Activated CD4-positive, CD25-positive, alpha-beta regulatory T cell treated with anti-CD3 and anti-CD28 coated beads, Interleukin-2, amount 50 U/mL, for 24 hours (primary cell): Measurements from ENCODE around the gene KRTDAP.

Source experiments
- ATAC-seq, 2 donors: fragments of 150-1000 bp; cut with Tn5 transposase; one replicate each; pipeline ENCODE4 v1.10.0; 2021; ENCODE audit warnings: mild to moderate bottlenecking in 1 of 2, moderate library complexity in 1 of 2

The KRTDAP gene

DNA sequence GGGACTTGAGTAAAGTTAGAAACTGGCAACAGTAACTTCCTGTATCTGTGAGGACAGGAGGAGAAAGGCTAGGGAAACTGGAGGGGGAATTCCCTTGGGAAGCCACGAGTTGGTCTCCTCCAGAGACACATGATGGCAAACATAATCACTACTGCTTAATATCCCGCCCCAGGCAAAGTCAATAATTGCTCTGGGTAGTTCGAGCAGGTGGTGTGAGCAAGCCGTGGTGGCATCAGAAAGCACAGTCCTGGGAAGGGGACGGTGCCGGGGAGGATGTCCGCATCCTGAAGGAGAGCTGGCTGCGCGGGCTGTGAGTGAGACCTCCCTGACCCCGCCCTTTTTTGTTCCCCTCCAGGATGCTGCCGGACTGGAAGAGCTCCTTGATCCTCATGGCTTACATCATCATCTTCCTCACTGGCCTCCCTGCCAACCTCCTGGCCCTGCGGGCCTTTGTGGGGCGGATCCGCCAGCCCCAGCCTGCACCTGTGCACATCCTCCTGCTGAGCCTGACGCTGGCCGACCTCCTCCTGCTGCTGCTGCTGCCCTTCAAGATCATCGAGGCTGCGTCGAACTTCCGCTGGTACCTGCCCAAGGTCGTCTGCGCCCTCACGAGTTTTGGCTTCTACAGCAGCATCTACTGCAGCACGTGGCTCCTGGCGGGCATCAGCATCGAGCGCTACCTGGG lies 40.8 kb downstream of the KRTDAP start:
- ATAC-seq = no peak

DNA sequence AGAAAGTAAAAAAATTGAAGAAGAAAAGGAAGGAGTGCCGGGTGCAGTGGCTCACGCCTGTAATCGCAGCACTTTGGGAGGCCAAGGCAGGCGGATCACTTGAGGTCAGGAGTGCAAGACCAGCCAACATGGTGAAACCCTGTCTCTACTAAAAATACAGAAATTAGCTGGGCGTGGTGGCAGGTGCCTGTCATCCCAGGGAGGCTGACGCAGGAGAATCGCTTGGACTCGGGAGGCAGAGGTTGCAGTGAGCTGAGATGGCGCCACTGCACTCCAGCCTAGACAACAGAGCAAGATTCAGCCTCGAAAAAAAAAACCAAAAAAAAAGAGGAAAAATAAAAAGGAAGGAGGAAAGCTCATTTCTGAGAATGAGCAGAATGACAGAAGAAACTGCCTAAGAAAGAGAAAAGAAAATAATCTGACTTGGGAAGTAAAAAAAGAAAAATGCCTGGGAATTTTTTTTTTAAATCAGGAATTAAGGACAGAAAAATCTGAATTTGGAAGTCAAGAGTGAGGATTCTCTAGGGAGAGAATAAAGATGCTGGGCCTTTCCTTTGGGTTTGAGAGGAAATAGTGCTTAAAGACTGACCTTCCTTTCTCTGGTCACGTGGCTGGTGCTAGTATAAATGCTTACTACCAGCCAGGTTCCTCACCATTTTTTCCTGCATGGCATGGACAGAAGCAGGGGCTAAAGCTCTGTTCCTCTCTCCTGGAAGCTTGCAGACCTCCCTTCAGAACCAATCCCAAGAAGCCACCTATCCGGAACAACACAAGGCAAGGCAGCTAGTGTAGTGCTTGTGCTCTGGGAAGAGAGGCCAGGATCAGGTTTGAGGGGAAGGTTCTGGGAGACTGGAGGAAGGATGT lies 42.4 kb downstream of the KRTDAP start, which contains the start of gene FFAR2:
Gene FFAR2 (plus strand): TSS at position 652 of the 864 bp plus-strand sequence. CDS start 1,458 bp downstream, outside the sequence.
- ATAC-seq = no peak

GRCh38 chr19:35445826-35446593 lies 44.3 kb downstream of the KRTDAP start:
- peak in 1 of 2 donors; percentile 49 for ATAC-seq

DNA sequence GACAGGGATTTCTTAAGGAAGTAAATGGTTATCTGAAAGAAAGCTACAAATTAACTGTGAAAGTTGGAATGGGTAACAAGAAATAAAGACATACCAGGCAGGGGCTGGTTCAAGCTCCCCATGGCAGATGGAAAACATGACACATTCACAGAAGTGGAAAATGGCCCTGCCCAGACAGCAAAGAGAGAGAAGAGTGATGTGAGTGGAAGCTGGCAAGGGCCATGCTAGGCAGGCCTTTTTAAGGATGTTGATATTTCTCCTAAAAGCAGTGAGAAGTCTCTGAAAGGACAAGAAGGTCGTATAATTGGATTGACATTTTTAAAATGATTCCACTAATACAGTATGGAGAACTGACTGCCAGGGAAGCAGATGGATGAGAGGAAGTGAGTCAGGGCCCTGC lies 45.5 kb downstream of the KRTDAP start:
- no peak for ATAC-seq

- no peak for ATAC-seq
Measured at GRCh38 chr19:35442091-35442490, 48.2 kb downstream of the KRTDAP start.

DNA sequence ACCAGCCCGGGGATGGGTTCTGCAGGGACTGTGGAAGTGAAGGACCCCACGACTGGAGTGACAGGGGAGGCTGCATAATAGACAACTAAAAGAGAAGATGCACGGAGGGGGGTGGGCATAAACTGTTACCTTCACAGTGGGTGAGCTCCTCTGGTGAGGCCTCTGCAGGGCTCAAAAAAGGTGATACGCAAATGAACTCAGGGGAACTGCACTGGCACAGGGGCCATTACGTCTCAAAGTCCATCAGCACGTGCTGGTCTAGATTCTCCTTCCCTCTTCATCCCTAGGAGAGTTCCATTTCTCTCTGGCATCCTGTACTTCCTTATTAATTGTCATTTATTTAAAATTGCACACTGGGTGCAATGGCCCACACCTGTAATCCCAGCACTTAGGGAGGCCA lies 50.3 kb downstream of the KRTDAP start:
- no peak for ATAC-seq

DNA sequence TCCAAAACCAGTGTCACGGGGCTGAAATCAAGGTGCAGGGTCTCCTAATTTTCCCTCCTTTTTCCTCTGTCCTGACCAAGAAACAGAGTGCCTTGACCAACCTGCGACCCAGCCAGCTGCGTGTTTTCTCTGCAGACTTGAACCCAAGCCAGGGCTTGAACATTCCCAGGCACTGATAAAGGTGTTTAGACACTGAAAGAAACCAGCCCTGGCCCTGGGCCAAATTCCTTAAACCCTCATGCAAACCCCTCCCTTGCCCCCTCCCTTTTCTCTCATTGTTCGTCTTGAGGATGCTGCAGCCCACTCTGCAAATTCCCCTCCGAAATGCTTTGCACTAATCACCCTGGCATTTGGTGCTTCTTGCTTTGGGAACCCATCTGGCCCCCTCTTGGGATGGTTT lies 51.7 kb downstream of the KRTDAP start:
- no peak for ATAC-seq

DNA sequence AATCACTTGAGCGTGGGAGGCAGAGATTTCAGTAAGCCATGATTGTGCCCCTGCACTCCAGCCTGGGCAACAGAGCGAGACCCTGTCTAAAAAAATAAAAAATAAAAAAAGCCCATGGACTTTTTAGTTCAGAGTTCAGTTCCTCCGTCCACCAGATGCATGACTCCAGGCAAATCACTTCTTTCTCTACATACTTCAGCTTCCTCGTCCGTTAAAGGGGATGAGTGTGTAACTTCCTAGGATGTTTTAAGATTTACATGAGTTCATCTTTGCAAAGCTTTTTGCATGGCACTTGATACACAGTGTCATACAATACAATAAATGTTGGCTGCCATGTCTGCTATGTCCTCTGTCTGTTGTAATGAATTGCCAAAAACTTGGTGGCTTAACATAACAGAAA lies 52.2 kb downstream of the KRTDAP start:
- no peak for ATAC-seq

GRCh38 chr19:35437406-35437951 lies 52.8 kb downstream of the KRTDAP start:
- ATAC-seq = no peak
